ENCODE results near the gene LRFN2.

LRFN2 gene

DNA sequence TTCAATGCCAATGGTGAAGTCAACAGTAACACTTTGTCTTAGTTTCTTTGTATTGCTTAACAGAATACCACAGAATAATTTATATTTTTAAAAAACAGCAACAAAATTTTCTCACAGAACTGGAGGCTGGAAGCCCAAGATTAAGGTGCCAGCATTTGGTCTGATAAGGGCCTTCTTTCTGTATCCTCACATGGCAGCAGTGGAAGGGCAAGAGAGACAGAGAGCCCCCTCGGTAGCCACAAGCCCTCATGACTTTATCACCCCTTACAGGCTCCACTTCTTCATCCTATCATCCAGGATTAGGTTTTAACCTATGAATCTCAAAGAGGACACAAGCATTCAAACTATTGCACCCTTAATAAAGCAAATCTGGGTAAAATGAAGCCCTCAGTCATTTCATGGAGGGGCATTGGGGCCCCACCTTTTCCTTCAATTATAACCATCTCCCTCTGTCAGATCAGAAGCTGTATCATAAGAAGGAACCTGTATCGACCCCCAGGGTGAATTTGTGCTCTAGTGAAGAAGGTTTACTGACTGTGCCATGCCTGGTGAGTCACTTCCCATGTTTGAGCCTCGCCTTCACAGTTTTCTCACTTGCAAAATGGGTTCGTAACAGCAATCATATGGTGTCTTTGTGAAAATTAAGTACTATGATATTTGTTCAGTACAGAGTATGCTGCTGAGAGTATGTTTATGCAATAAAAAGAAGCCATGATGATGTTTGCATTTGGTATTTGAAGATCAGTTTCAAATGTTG is 178.2 kb downstream of the LRFN2 start:
- no peak for DNase-seq (ENCODE audit: low read depth in 2 of 2, low spot score in 1 of 2)

DNA sequence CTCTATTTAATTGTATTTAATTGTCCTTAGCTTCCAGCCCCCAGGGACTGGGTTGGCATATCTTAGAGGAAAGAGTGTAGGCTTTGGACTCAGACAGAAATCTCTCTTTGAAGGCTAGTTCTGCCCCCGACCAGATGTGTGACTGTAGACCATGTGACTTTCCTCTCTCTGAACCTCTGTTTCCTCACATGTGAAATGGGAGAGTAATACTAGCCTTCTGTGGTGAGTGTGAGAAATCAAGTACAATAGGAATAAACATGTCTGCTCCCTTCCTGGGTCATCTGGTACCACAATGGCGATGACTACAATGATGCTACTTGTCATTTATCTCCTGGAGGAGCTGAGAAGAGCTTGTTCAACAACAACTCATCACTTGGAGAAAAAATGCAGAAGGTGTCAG is 179.9 kb downstream of the LRFN2 start:
- no peak for DNase-seq (ENCODE audit: low read depth in 2 of 2, low spot score in 1 of 2)

DNA sequence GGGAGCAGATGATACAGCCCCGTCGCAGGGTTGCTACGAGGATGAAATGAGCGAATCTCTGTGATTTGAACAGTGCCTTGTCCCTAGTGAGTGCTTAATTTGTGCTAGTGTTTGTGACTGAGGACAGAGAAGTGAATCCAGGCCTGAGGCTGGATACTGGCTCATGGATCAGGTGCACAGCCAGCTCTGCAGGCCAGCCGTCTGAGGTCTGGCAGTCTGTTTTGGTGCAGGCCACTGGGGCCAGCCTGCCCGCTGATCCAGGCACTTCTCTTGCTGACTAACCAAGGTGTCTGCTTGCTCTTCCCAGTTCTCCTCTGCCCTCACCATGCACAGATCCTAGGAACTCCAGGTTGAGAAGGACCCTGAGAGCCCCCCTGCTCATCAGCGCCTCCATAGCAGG is 181.0 kb downstream of the LRFN2 start:
- DNase-seq (ENCODE audit: low read depth in 2 of 2, low spot score in 1 of 2), result no peak

DNA sequence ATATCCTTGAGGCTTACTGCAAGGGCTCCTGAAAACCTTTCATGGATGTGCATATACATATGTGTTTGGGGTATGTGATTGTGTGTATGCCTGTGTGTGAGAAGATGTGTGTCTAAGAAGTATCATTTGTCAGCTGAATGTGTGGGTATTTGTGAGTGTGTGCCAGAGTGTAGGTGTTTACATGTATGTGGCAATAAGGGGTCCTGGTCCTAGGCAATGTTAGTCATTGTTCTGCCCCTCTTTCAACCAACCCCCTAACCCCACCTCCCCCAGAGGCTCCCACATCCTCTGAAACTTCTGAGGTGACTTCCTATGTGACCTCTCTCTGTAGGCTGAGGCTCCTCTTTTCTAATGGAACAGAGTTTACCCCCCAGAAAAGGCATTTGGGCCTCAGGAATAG is 186.4 kb downstream of the LRFN2 start:
- no peak for DNase-seq (ENCODE audit: low read depth in 2 of 2, low spot score in 1 of 2)

DNA sequence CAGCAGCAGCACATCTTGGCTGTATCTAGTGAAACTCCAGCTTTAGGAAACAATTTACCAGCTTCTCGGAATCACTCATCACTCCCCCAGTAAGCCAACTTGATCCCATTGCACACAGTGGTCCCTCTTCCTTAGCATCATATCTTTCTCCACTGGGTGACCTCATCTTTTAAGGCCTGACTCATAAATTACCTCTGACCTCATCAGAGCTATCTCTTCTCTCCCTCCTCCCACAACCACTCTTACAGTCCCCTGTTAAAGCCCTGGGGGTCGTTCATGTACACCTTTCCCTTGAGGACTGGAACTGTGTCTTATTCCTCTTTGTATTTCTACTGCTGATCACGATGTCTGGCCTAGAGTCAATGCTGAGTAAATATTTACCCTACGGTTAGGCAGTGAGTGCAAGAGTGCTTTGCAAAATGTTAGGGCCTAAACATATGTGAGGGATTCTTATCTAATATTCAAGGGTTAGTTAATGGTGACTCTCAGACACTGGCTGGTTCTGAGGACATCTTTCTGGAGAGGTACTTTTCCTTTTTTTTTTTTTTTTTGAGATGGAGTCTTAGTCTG is 187.2 kb downstream of the LRFN2 start:
- no peak for DNase-seq (ENCODE audit: low read depth in 2 of 2, low spot score in 1 of 2)

DNA sequence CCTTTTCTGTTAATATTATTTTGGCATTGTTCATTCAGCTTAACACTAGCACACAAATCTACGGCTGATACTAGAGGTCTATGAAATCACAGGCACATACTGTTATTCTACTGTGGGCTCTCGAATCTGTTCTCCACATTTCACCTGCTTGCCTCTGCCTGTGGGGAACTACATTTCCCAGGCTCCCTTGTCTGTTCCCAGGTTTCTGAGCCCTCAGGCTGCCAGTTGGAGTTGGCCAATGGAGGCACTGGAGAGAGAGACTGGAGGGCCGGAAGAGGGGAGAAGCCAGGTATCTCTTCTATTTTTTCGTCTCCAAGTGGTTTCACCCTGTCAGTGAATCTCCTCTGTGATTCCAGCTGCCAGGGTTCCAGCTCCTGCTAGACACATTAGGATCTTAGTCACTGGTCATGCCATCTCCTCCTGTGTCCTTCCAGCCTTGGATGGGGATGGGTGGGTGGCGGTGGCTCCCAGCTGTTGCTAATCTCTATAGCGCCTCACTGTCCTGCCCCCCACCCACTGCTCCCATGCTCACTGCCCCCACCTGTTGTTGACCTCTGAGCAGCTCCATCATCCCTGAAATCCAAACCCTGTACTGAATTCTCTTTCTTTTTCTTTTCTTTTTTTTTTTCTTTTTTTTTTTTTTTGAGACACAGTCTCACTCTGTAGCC is 188.2 kb downstream of the LRFN2 start:
- no peak for DNase-seq (ENCODE audit: low read depth in 2 of 2, low spot score in 1 of 2)

DNA sequence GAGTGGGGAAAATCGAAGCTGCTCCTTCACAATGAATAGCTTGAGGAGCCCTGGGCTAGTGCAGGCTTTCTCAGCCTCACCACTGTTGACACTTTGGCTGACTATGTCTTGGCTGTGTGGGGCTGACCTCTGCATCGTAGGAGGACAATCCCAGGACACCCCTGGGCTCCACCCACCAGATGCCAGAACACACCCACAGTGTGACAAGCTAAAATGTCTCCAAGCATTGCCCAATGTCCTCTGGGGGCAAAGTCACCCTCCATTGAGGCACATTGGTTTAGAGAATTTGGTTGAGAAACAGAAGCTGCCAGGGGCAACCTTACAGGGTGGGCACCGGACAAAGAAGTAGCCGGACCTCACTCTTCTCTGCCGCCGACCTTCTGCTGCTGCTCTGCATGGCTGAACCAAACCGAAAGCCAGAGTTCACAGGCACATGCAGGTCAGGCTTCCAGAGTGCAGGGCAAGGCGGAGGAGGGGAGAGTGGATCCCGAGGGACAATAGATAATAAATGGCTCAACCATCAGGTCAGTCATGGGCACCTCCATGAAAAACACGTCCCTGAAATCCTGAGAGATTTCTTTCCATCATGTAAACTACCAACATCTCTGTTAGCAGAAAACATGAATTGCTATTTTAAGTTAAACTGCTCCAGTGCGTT is 189.0 kb downstream of the LRFN2 start:
- DNase-seq (ENCODE audit: low read depth in 2 of 2, low spot score in 1 of 2), result no peak

DNA sequence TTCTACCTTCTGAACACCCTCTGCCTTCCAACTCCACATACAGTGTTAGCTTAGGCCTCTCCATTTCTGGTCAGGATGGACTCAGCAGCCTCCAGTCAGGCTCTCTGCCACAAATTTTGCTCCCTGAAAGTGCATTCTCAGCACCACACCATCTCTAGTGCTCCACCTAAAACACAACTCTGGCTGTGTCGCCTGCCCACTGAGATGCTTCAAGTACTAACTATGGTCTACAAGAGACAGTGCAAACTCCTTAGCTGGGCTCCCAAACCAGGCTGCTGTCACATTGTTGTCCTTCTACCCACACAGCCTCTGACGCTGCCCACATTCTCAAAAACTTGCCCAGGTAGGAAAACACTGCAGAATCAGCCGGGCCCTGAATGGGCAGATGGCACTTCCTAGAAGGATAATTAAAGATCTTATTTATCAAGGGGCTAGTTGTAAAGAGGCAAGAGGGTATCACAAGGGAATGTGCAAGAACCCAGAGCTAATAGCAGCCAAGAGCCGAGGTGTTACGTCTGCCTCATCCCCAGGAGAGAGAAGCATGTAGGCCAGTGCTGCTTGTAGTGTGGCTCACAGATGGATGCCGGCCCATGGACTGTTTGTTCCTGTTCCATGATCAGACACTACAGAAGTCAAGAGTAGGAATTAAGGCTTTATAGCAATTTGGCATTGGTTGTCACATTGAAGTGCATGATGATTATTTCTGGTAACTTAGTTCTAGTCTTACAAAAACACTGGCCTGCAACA is 189.7 kb downstream of the LRFN2 start:
- no peak for DNase-seq (ENCODE audit: low read depth in 2 of 2, low spot score in 1 of 2)

DNA sequence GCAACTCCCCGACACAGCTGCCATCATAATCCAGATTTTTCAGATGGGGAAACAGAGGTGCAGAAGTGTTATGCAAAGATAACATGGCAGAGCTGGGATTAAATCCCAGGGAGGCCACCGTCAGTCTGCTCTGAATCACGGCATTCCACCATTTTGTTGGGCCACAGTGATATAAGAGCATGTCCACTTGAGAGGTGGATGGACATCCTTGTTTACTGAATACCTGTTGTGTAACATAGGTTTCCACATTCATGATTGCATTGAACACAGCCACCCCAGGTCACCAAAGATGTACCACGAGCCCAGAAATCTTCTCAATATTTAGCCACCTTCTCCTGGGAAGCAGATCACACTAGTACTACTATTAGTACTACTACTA is 191.5 kb downstream of the LRFN2 start:
- DNase-seq (ENCODE audit: low read depth in 2 of 2, low spot score in 1 of 2), result no peak

DNA sequence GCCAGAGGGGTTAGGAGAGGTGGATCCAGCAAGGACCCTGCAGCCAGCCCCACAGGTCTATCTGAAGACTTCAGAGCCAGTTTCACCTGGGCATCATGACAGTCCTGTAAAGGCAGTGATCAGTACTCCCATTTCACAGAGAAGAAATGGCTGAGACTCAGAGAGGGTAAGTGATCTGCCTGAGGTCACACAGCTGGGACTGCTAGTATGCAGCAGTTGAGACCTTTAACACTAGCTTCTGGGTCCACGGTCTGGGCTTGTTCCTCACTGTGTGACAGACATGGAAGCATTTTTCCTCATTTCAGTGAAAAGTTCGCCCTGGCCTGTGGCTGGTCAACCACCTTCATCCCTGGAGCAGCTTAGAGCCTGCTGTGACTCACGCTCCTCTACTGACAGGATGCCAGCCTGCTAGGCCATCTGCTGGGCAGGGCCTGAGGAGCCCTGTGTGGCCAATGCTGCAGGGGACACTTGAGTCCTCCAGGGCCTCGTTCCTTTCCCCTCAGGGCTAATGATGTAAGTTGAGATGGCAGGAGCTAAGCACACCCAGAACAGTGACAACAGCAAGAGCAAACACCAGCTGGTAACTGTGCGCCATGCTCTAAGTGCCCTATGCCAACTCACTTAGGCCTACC is 192.0 kb downstream of the LRFN2 start:
- no peak for DNase-seq (ENCODE audit: low read depth in 2 of 2, low spot score in 1 of 2)

DNA sequence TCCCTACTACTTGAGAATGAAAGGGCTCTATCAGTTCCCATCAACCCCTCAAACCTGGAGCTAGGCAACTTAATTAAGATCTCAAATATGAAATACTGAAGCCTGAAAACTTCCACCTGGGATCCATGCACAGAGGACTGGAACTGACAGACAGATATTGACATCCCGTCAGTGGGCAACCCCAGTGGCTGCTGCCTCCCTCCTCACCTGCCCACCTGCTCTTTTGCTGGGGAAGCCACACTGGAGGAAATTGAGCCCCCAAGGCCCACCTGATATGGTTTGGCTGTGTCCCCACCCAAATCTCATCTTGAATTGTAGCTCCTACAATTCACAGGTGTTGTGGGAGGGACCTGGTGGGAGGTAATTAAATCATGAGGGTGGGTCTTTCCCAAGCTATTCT is 192.8 kb downstream of the LRFN2 start:
- DNase-seq (ENCODE audit: low read depth in 2 of 2, low spot score in 1 of 2), result no peak

DNA sequence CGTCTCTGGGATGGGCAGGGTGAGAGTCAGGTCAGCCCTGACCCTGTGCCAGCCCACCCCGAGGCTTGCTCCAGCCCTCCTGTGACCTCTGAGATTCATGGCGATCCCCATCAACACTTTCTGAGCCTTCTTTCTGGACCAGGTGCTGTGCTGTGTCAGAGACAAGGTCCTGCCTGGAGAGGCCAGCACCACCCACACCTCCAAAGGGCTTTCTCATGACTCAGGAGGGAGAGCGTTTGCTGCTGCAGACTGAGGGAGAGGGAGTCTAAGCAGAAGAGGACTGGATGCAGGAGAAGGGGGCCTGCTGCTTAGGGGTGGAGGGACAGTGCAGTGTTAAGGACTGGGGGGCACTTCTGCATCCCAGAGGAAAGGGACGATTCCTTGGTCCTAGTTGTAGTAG is 193.5 kb downstream of the LRFN2 start:
- no peak for DNase-seq (ENCODE audit: low read depth in 2 of 2, low spot score in 1 of 2)

DNA sequence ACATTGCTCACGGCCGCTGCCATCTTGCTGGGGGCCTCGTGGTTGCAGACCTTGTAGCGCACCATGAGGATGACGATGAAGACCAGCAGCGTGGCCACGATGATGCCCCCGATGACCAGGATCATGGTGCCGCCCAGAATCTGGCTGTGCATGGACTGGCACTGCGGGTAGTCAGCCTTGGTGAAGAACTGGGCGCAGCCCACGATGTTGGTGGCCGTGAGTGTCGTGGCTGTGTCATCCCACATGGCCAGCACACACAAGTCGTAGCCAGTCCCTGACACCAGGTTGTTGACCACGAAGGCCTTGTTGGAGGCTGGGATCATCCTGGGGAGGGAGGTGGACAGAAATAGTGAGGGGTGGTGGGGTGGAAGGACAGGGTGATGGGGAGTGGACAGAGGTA is 194.6 kb downstream of the LRFN2 start:
- DNase-seq (ENCODE audit: low read depth in 2 of 2, low spot score in 1 of 2), result no peak

DNA sequence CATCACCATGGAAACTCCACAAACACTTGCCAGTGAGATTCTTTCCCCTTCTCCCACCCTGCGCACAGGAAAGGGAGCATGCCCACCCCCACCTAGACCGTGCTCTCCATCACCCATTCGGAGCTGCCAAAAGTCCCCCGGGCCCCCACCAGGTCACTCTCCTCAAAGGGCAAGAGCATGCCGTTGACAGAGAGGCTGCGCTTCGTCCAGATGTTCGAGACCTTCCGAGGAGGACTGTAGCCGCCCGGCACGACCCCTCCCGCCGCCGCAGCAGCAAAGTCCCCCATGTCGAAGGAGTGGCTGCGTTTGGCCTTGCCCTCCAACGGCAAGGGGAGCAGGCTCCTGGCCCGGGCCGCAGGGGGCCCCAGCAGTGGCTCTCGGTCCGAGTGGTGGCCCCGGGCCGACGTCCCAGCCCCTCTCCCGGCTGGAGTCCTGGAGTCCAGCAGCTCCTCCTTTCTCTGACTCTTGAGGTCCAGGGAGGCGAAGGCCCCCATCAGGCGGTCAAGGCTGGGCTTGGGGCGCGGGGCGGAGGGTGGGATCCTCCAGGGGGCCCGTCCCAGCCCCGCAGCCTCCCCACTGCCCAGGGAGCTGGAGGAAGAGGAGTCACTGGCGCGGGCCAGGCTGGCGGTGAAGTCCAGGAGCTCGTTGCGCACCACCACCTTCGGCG is 195.2 kb downstream of the LRFN2 start:
- no peak for DNase-seq (ENCODE audit: low read depth in 2 of 2, low spot score in 1 of 2)

DNA sequence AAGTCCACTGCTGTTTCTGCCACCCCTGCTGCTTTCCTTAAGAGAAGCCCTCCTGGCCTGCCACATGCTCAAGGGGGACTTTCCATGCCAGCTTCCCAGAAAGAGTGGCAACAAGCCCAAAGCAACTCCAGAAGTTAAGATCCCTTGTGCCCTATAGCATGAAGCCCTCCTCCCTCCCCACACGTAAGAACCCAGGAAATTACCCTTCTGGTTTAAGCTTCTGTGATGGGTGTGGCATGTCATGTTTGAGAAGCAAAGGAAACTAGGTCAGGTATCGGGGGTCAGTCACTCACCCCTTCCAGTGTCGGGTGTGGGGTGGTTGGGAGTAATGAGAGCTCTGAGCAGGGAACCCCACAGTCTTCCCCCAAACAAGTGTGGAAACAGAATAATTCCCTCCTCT is 196.1 kb downstream of the LRFN2 start:
- DNase-seq (ENCODE audit: low read depth in 2 of 2, low spot score in 1 of 2), result no peak

DNA sequence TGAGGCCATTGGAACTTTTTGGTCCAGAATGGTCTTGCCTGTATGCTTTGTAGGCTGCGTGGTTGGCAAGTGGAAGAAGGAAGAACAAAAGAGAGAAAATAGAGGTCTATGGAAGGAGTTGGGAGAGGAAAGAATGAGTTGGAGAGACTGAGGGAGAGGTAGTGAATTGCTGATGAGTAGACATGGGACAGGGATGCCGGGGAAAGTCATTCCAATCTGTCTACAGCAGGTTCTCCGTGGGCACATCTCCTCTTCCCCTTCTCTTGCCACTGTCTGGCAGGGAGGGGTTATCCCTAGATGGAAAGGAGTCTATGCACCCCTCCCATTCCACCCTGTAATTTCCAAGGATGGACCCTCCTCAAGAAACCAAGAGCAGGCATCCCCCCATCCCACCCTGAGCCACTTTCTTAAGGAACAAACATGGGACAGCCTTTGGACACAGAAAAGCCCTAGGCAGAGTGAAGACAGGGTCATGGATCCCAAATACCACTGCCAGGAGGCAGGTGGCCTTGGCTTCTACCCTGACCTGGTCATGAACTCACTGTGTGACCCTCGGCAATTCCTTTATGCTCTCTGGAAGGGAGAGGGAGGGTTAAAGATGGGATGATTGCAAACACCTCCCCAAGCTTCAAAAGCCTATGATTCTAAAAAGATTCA is 196.9 kb downstream of the LRFN2 start:
- no peak for DNase-seq (ENCODE audit: low read depth in 2 of 2, low spot score in 1 of 2)

DNA sequence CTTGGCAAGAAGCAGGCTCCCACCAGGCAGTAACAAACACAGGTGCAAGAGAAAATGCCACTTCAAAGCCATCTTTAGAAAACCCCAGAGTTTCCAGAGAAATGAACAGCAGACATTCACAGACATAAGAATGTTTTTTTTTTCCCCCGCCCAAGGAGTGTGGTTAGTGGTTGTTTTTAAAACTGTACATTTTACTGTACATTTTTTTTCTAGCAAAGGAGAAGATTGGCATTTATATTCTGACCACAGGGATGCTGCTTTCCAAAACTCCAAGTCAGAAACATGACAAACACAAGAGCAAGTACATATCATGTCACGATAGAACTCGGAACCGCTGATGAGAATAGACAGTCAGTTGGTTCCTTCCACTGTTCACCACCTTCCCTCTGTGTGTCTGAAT is 197.9 kb downstream of the LRFN2 start:
- DNase-seq (ENCODE audit: low read depth in 2 of 2, low spot score in 1 of 2), result no peak

DNA sequence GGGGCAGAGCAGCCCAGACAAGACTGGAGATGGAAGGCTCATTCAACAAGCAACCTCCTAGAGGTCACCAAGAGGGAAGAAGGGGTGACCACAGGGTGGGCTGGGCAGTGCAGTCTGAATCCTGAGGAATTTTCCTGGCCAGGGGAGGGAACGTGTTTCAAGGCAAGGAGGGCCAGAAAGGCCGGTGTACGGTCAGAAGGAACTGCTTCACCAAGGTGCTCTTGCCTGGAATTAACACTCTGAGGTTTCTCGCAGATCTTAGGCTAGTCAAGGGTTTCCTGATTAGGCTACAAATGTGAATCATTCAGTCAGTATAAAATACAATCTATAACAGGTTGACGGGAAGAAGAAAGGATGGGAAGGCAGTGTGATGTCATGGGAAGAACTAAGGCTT is 199.3 kb downstream of the LRFN2 start:
- DNase-seq (ENCODE audit: low read depth in 2 of 2, low spot score in 1 of 2), result no peak

DNA sequence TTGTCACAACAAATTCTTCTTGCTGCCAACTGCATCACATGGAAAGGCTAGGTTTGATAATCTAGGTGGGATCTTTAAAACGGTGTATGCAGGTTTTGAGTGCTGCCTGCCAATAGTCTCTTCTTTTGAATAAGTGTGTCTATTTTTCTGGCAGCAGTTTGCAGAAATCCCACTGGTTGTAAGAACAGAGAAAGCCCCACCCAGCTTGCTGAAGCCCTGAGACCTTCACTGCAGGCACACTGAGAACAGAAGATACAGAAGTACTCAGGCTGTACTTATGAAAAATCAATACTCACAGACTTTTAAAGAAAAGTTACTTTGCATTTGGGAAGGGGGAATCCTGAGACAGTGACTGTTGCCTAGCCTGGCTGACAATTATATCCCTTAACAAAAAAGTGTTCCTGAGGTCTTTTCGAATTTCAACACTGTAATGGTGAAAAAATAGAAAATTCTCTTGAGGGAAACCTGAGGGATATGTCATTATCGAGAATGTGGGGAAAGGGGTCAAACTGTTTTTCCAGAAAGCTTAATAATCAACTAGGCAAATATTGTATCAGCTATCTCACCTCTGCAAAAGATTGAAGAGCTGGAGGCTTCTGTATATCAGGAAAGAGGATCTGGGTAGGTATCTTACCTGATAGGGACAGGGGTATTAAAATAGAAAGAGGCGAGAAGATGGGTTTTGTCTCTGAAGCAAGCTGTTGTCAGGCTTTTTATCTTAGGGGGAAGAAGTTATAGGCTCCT is 199.9 kb downstream of the LRFN2 start:
- no peak for DNase-seq (ENCODE audit: low read depth in 2 of 2, low spot score in 1 of 2)

All from stimulated activated CD8-positive, alpha-beta memory T cell treated with anti-CD3 and anti-CD28 coated beads, Interleukin-4, amount 100 ng/mL, for 1 hour (primary cell).